SU-DHL-6 (cell line): ENCODE measurements around the gene SPP1.

Experiments used
- H2AFZ ChIP-seq: fragments of 200-600 bp; sonication (generic); 2 replicates; pipeline ENCODE4 v1.6.1; 2014; ENCODE audit warnings: low read depth, mild to moderate bottlenecking, moderate library complexity, mixed read lengths, antibody characterized with exemption, low read length; ENCODE audit not compliant: severe bottlenecking
- H3F3A ChIP-seq: fragments of 200-600 bp; shearing (Covaris generic); 2 replicates; pipeline ENCODE4 v1.6.0; 2016; ENCODE audit warnings: antibody characterized with exemption, mild to moderate bottlenecking; ENCODE audit not compliant: insufficient read depth
- H3K27ac ChIP-seq: fragments of 200-600 bp; sonication (generic); 2 replicates; pipeline ENCODE4 v1.5.1; 2016; ENCODE audit warnings: low read depth, mild to moderate bottlenecking, low read length, moderate library complexity, mixed read lengths
- H3K27me3 ChIP-seq: fragments of 200-600 bp; sonication (generic), shearing (Covaris generic); 2 replicates; pipeline ENCODE4 v1.6.0; 2014; ENCODE audit warnings: mild to moderate bottlenecking, low read length
- H3K36me3 ChIP-seq: fragments of 200-600 bp; sonication (generic); 2 replicates; pipeline ENCODE4 v1.6.1; 2014; ENCODE audit warnings: mild to moderate bottlenecking, low read length, mixed read lengths
- H3K4me2 ChIP-seq: fragments of 300-600, 200-600 bp; shearing (Covaris generic), sonication (generic); 2 replicates; pipeline ENCODE4 v1.6.0; 2014; ENCODE audit warnings: low read length, low read depth, mild to moderate bottlenecking; ENCODE audit not compliant: poor library complexity, severe bottlenecking
- H3K4me3 ChIP-seq: fragments of 200-600 bp; sonication (generic); 2 replicates; pipeline ENCODE4 v1.5.1; 2014; ENCODE audit warnings: antibody characterized with exemption, low read length, mild to moderate bottlenecking, mixed read lengths; ENCODE audit not compliant: insufficient read depth, poor library complexity, severe bottlenecking
- H3K79me2 ChIP-seq: fragments of 200-600 bp; sonication (generic); 2 replicates; pipeline ENCODE4 v1.6.1; 2014; ENCODE audit warnings: mild to moderate bottlenecking, low read length, moderate library complexity; ENCODE audit not compliant: insufficient read depth
- H3K9ac ChIP-seq: fragments of 200-600 bp; sonication (generic); 2 replicates; pipeline ENCODE4 v1.7.0; 2014; ENCODE audit warnings: mild to moderate bottlenecking, low read length
- H3K9me2 ChIP-seq: fragments of 200-600 bp; sonication (generic); replicated peaks from 2 replicates; pipeline ENCODE4 v1.6.1; 2014; ENCODE audit warnings: low read length; ENCODE audit not compliant: insufficient read depth
- H3K9me3 ChIP-seq: fragments of 200-600 bp; sonication (generic); 2 replicates; pipeline ENCODE4 v1.6.1; 2014; ENCODE audit warnings: low read length, mixed read lengths; ENCODE audit not compliant: insufficient read depth
- H4K20me1 ChIP-seq: fragments of 200-600 bp; sonication (generic); 2 replicates; pipeline ENCODE4 v1.6.1; 2014; ENCODE audit warnings: low read depth, mild to moderate bottlenecking, antibody characterized with exemption, low read length, moderate library complexity, mixed read lengths
- CTCF ChIP-seq: fragments of 200-600 bp; sonication (generic); IDR thresholded peaks from one replicate; pipeline ENCODE4 v1.5.1; 2017; ENCODE audit warnings: antibody characterized with exemption, mild to moderate bottlenecking, low read length, moderate library complexity; ENCODE audit not compliant: insufficient read depth, poor library complexity, severe bottlenecking
- EZH2phosphoT487 ChIP-seq: fragments of 200-600 bp; sonication (generic), shearing (Covaris generic); conservative IDR thresholded peaks from 2 replicates; pipeline ENCODE4 v1.6.1; 2018; ENCODE audit warnings: mild to moderate bottlenecking, antibody characterized with exemption, low read length, moderate library complexity, mixed read lengths

Gene SPP1

GRCh38 chr4:87967193-87967592, 8.3 kb upstream of the SPP1 start:
- Histone ChIP-seq H3K9ac (no peak overlapping the region), H3K9me2 (no peaks in the 10 kb centered on the region), H3K27me3 (no peaks in the 10 kb centered on the region), H3K4me2 (no peak overlapping the region), H3K4me3 (no peak overlapping the region), H2AFZ (no peak overlapping the region), H3F3A (no peaks in the 10 kb centered on the region), H3K9me3 (no peaks in the 10 kb centered on the region), H3K36me3 (no peaks in the 10 kb centered on the region), H4K20me1 (no peaks in the 10 kb centered on the region), H3K79me2 (no peaks in the 10 kb centered on the region), H3K27ac (no peak overlapping the region)
- TF ChIP-seq CTCF, result no peak
- TF ChIP-seq EZH2phosphoT487, result no peak

GRCh38 chr4:87970121-87970520, 5.4 kb upstream of the SPP1 start:
- TF ChIP-seq EZH2phosphoT487 (no peak), CTCF (no peak)
- H3F3A ChIP-seq, result no peaks in the 10 kb centered on the region
- no peak overlapping the region for H2AFZ ChIP-seq
- no peak overlapping the region for H3K4me2 ChIP-seq
- no peaks in the 10 kb centered on the region for H3K9me2 ChIP-seq
- no peak overlapping the region for H3K4me3 ChIP-seq
- no peaks in the 10 kb centered on the region for H3K36me3 ChIP-seq
- H3K79me2 ChIP-seq, result no peaks in the 10 kb centered on the region
- H3K9ac ChIP-seq, result no peak overlapping the region
- no peak overlapping the region for H3K27ac ChIP-seq
- H3K9me3 ChIP-seq, result no peaks in the 10 kb centered on the region
- no peaks in the 10 kb centered on the region for H3K27me3 ChIP-seq
- H4K20me1 ChIP-seq, result no peaks in the 10 kb centered on the region

GRCh38 chr4:87971866-87972265, 3.6 kb upstream of the SPP1 start:
- no peak for TF ChIP-seq EZH2phosphoT487
- TF ChIP-seq CTCF, result no peak
- Histone ChIP-seq H4K20me1 (no peaks in the 10 kb centered on the region), H3K4me3 (no peak overlapping the region), H3K4me2 (no peak overlapping the region), H3F3A (no peaks in the 10 kb centered on the region), H3K79me2 (no peaks in the 10 kb centered on the region), H3K36me3 (no peaks in the 10 kb centered on the region), H3K9me2 (no peaks in the 10 kb centered on the region), H3K9me3 (no peaks in the 10 kb centered on the region), H3K27ac (no peak overlapping the region), H2AFZ (no peak overlapping the region), H3K9ac (no peak overlapping the region), H3K27me3 (no peaks in the 10 kb centered on the region)
